OCI-LY7 (cell line): Measurements from ENCODE around the gene FIBIN. TPM values are rescaled to one million over a fixed set of nuclear protein-coding genes. Genes with fewer than 3 reads are reported as not detected.

Source experiments
- BruUV-seq: library from RNA; stranded (reverse); fragments of 400-500 nt; replicated peaks from 2 replicates; lab custom pipeline; 2021; lab: Mats Ljungman, UMichigan
- CTCF ChIA-PET: fragments of 300-600 bp; sonication (Branson Sonifier 250); formaldehyde crosslinking; loops from one replicate; lab custom pipeline; 2022; ENCODE audit warnings: antibody characterized with exemption; ENCODE audit not compliant: unreplicated experiment; lab: Charles Lee
- POLR2A ChIA-PET: fragments of 300-600 bp; sonication (Branson Sonifier 250); formaldehyde crosslinking; loops from one replicate; lab custom pipeline; 2022; ENCODE audit warnings: antibody characterized with exemption; lab: Charles Lee
- DNase-seq: peaks from one replicate; pipeline ENCODE4 v3.0.0-alpha.2; 2015; ENCODE audit warnings: low spot score
- H2AFZ ChIP-seq: fragments of 200-600 bp; sonication (generic), shearing (Covaris generic); 2 replicates; pipeline ENCODE4 v1.6.1; 2014; ENCODE audit warnings: mild to moderate bottlenecking, antibody characterized with exemption, low read length, moderate library complexity
- H3K27ac ChIP-seq: fragments of 200-600 bp; sonication (generic); 2 replicates; pipeline ENCODE4 v1.5.1; 2014; ENCODE audit warnings: mixed run types, low read depth, mild to moderate bottlenecking, moderate library complexity, low read length, inconsistent platforms; ENCODE audit not compliant: poor library complexity, severe bottlenecking
- H3K36me3 ChIP-seq: fragments of 200-600 bp; sonication (generic); 2 replicates; pipeline ENCODE4 v1.6.1; 2014; ENCODE audit warnings: mild to moderate bottlenecking, antibody characterized with exemption, low read length, moderate library complexity, mixed read lengths; ENCODE audit not compliant: insufficient read depth
- H3K4me1 ChIP-seq: fragments of 200-600 bp; sonication (generic); 2 replicates; pipeline ENCODE4 v1.5.1; 2014; ENCODE audit warnings: mild to moderate bottlenecking, low read length; ENCODE audit not compliant: insufficient read depth, poor library complexity, severe bottlenecking
- H3K4me2 ChIP-seq: fragments of 200-600 bp; sonication (generic); 2 replicates; pipeline ENCODE4 v1.6.1; 2014; ENCODE audit warnings: mild to moderate bottlenecking, low read length
- H3K4me3 ChIP-seq: fragments of 200-600 bp; sonication (generic); 2 replicates; pipeline ENCODE4 v1.5.1; 2014; ENCODE audit warnings: mild to moderate bottlenecking, low read depth, low read length; ENCODE audit not compliant: poor library complexity, severe bottlenecking
- H3K79me2 ChIP-seq: fragments of 200-600 bp; sonication (generic); 2 replicates; pipeline ENCODE4 v1.6.1; 2016; ENCODE audit warnings: low read depth, mild to moderate bottlenecking, low read length, moderate library complexity, mixed read lengths; ENCODE audit not compliant: insufficient read depth
- H3K9me2 ChIP-seq: fragments of 200-600 bp; sonication (generic); 2 replicates; pipeline ENCODE4 v1.6.1; 2016; ENCODE audit warnings: mild to moderate bottlenecking, low read length, mixed read lengths; ENCODE audit not compliant: insufficient read depth
- H3K9me3 ChIP-seq: fragments of 200-600 bp; sonication (generic); 2 replicates; pipeline ENCODE4 v1.6.1; 2014; ENCODE audit warnings: mild to moderate bottlenecking, mixed run types, low read length, mixed read lengths
- H4K20me1 ChIP-seq: fragments of 200-600 bp; sonication (generic); 2 replicates; pipeline ENCODE4 v1.6.1; 2014; ENCODE audit warnings: mild to moderate bottlenecking, antibody characterized with exemption, low read length, moderate library complexity, mixed read lengths; ENCODE audit not compliant: insufficient read depth
- EZH2phosphoT487 ChIP-seq: fragments of 200-600 bp; sonication (generic); IDR thresholded peaks from 2 replicates; pipeline ENCODE4 v1.6.1; 2018; ENCODE audit warnings: low read depth, borderline replicate concordance, mild to moderate bottlenecking, mixed run types, antibody characterized with exemption, low read length, moderate library complexity, mixed read lengths
- intact Hi-C: fragments of 100-400 bp; cut with micrococcal nuclease; formaldehyde crosslinking; loops from one replicate; pipeline ENCODE4 v1.10.0; 2022; ENCODE audit not compliant: unreplicated experiment
- total RNA-seq, 2 experiments: library from RNA; depleted of rRNA in 1 of 2; stranded (reverse); fragments of >200 nt in 1 of 2; shearing (Covaris generic) in 1 of 2; gene quantifications; 2 replicates each; pipeline ENCODE4 v1.2.3, GENCODE V29; 2014 to 2022
- TF ChIP-seq, protein P1 (sequence below): fragments of 200-600 bp; sonication (generic); conservative IDR thresholded peaks from 2 replicates; pipeline ENCODE4 v1.5.1; 2014; ENCODE audit warnings: mild to moderate bottlenecking, antibody characterized with exemption, low read length, moderate library complexity, mixed read lengths

FIBIN gene
- total RNA-seq, 2 experiments from 2014 or later, result not detected

DNA sequence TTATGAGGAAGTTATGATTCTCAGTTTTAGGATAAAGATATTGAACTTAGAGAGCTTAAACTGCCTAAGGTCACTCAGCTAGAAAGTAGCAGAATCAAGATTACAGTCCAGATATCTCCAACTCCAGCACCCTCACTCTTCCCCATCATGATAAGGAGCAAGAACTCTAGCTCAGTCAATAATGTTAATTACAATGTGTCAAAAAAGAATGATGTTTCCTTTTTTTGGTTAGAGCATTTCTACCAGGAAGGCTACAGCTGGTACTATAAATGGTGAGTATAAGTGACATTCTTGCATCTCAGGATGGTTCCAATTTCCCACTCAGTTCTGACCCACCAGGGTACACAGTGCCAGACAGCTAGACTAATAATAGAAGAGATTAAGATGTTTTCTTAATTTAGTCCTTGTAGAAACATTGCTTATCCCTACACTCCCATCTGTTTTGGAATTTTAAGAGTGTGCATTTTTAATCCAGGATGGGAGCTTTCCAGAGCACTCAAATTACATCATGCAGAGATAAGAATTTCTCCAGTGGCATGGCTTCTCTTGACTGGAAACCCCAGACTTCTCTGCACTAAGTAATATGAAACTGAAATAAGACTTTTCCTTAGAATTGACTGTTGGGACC lies 25.1 kb downstream of the FIBIN start:
- CTCF ChIA-PET, result no interaction called here
- intact Hi-C loops, result no loop called here
- H3K36me3 ChIP-seq, result no peaks in the 10 kb centered on the region
- no peaks in the 10 kb centered on the region for H3K9me2 ChIP-seq
- H4K20me1 ChIP-seq, result no peaks in the 10 kb centered on the region
- no peaks in the 10 kb centered on the region for H3K4me1 ChIP-seq
- H3K4me3 ChIP-seq, result no peak overlapping the region
- no TSS peak for BruUV-seq
- no peak for TF ChIP-seq EZH2phosphoT487
- TF ChIP-seq, protein P1, sequence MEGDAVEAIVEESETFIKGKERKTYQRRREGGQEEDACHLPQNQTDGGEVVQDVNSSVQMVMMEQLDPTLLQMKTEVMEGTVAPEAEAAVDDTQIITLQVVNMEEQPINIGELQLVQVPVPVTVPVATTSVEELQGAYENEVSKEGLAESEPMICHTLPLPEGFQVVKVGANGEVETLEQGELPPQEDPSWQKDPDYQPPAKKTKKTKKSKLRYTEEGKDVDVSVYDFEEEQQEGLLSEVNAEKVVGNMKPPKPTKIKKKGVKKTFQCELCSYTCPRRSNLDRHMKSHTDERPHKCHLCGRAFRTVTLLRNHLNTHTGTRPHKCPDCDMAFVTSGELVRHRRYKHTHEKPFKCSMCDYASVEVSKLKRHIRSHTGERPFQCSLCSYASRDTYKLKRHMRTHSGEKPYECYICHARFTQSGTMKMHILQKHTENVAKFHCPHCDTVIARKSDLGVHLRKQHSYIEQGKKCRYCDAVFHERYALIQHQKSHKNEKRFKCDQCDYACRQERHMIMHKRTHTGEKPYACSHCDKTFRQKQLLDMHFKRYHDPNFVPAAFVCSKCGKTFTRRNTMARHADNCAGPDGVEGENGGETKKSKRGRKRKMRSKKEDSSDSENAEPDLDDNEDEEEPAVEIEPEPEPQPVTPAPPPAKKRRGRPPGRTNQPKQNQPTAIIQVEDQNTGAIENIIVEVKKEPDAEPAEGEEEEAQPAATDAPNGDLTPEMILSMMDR, result no peak
- no peaks in the 10 kb centered on the region for H3K9me3 ChIP-seq
- no peak for DNase-seq
- H3K79me2 ChIP-seq, result no peaks in the 10 kb centered on the region
- POLR2A ChIA-PET, result interaction anchor here (0.8 to 1.1 kb wide), 2 partner anchors 10 to 12 kb away, joined by 3 to 4 read pairs; no protein-coding TSS in a partner anchor
- H2AFZ ChIP-seq, result no peak overlapping the region
- no peak overlapping the region for H3K4me2 ChIP-seq
- H3K27ac ChIP-seq, result no peak overlapping the region

DNA sequence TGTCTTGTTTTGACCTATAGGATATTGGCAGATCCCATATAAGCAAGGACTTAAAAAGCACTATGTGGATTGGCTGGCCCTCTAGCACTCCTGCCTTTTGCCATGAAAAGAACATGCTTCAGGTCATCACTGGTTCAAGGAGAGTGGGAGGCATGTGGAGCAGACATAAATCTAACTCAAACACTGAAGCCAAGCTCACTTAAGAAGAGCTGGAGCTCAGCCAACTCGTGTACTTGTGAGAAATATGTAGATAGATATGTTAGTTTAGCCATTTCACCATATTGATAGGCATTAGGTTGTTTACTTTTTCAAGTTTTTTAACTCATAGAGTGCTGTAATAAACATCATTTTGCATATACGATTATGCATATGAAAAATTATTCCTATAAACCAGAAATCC lies 26.8 kb downstream of the FIBIN start:
- Histone ChIP-seq H4K20me1 (no peaks in the 10 kb centered on the region), H3K4me2 (no peak overlapping the region), H3K27ac (no peak overlapping the region), H2AFZ (no peak overlapping the region), H3K36me3 (no peaks in the 10 kb centered on the region), H3K4me1 (no peaks in the 10 kb centered on the region), H3K4me3 (no peak overlapping the region), H3K79me2 (no peaks in the 10 kb centered on the region), H3K9me2 (no peaks in the 10 kb centered on the region), H3K9me3 (no peaks in the 10 kb centered on the region)
- TF ChIP-seq, protein P1, result no peak
- no peak for TF ChIP-seq EZH2phosphoT487
- no TSS peak for BruUV-seq
- CTCF ChIA-PET, result no interaction called here
- intact Hi-C loops, result no loop called here
- DNase-seq, result no peak
- POLR2A ChIA-PET, result no interaction called here

DNA sequence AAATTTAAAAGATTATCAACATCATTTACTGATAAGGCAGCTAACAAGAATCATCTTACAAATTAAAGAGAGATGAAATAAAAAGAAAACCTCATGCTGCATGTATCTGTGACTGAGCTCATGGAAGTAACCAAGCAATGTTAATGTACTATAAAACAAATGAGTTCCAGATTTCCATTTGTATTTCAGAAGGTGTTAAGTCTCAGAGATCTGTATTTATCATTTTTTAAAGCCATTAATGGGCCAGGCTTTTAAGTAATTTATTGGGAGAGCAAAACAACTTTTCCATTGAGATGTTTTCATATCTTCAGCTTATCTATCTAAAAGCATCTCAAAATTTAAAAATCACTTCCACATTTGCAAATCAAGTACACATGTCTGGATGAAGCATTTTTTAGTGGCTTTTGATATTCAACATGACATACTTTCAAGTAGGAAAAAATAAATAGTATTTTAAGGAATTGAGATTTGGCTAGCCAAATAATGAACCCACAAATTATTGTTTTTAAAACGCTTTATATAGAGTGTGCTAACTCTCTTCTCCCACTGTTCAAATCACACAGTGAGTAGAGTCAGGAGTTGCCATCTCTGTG lies 28.8 kb downstream of the FIBIN start:
- no peak overlapping the region for H3K27ac ChIP-seq
- H4K20me1 ChIP-seq, result no peaks in the 10 kb centered on the region
- no peak overlapping the region for H3K4me2 ChIP-seq
- no TSS peak for BruUV-seq
- H3K36me3 ChIP-seq, result no peaks in the 10 kb centered on the region
- H3K79me2 ChIP-seq, result no peaks in the 10 kb centered on the region
- no peak for DNase-seq
- no peak overlapping the region for H2AFZ ChIP-seq
- CTCF ChIA-PET, result no interaction called here
- H3K4me1 ChIP-seq, result peaks cover 5% of the 10 kb centered on the region
- intact Hi-C loops, result no loop called here
- H3K9me3 ChIP-seq, result no peaks in the 10 kb centered on the region
- H3K4me3 ChIP-seq, result no peak overlapping the region
- no peaks in the 10 kb centered on the region for H3K9me2 ChIP-seq
- TF ChIP-seq, protein P1, result no peak
- TF ChIP-seq EZH2phosphoT487, result no peak
- POLR2A ChIA-PET, result interaction anchor here (0.7 kb wide), 1 partner anchor 15 kb away, joined by 5 read pairs; no protein-coding TSS in a partner anchor
